ENCODE results near the gene WDR88. TPM values are rescaled to one million over a fixed set of nuclear protein-coding genes. Genes with fewer than 3 reads are reported as not detected.
"Not testable (repeated sequence)": the region's sequence is repeated elsewhere in the genome, so short reads cannot be mapped to it uniquely, and the experiment has no call there.

WDR88 gene
- total and polyA plus RNA-seq, 2 of the 8 experiments (the other 6 are each of a cell fraction or from before 2014, with no cell fraction given) = not detected

DNA sequence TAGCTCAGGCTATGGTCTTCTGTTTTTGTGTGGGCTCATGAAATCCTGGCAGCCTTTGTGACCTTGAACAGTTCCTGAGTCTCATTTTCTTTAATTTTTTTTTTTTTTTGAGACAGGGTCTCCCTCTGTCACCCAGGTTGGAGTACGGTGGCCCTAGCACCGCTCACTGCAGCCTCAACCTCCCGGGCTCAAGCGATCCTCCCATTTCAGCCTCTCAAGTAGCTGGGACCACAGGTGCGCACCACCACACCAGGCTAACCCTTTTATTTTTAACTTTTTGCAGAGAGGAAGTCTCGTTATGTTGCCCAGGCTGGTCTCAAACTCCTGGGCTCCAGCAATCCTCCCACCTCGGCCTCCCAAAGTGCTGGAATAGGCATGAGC, 77.9 kb downstream of the WDR88 start:
- not testable (repeated sequence) for H4K8ac ChIP-seq (ENCODE audit: extremely low read depth, insufficient read depth, low read length); H4K5ac ChIP-seq (ENCODE audit: insufficient read length, low read depth, low read length); H3K56ac ChIP-seq (replicated peaks; ENCODE audit: insufficient read length, low read depth, low read length); H2BK12ac ChIP-seq (ENCODE audit: low read depth, low read length); H3K18ac ChIP-seq (ENCODE audit: extremely low read depth, low read length); H4K91ac ChIP-seq (replicated peaks; ENCODE audit: insufficient read length, low read length); H3K14ac ChIP-seq (ENCODE audit: insufficient read length); H4K20me1 ChIP-seq (replicated peaks in 1 of 2; ENCODE audit: control insufficient read depth in 1 of 2, insufficient read depth in 2 of 2, low read length in 2 of 2); H3K79me2 ChIP-seq (ENCODE audit: control insufficient read depth in 1 of 2, insufficient read depth in 2 of 2, low read length in 2 of 2); DNase-seq (ENCODE audit: low read depth in 1 of 2, low spot score in 2 of 2); H3K23ac ChIP-seq (ENCODE audit: insufficient read length); H3K4me2 ChIP-seq (ENCODE audit: insufficient read depth in 1 of 2, low read depth in 2 of 2, low read length in 2 of 2); H2BK5ac ChIP-seq (ENCODE audit: low read depth, low read length); H3K4me3 ChIP-seq (ENCODE audit: extremely low read depth in 1 of 4, insufficient read depth in 2 of 4, low read depth in 3 of 4, low read length in 4 of 4); H3K79me1 ChIP-seq (ENCODE audit: low read depth, low read length); H3K23me2 ChIP-seq (ENCODE audit: low read depth, low read length); H2AK5ac ChIP-seq (ENCODE audit: low read depth, low read length); H2BK20ac ChIP-seq (ENCODE audit: low read length); H3K4ac ChIP-seq (replicated peaks; ENCODE audit: insufficient read length, low read depth, low read length); H3K4me1 ChIP-seq (replicated peaks in 1 of 4; ENCODE audit: control insufficient read depth in 3 of 4, insufficient read depth in 4 of 4, low read length in 3 of 4); H3K27me3 ChIP-seq (replicated peaks in 1 of 4; ENCODE audit: control insufficient read depth in 3 of 4, extremely low read depth in 1 of 4, insufficient read depth in 3 of 4, low read length in 3 of 4); H3K27ac ChIP-seq (ENCODE audit: low read depth, low read length); H2BK15ac ChIP-seq (ENCODE audit: low read length); H2BK120ac ChIP-seq (replicated peaks; ENCODE audit: low read depth, low read length); H2AFZ ChIP-seq (ENCODE audit: low read length); H3K9me3 ChIP-seq (ENCODE audit: insufficient read depth in 2 of 2, low read depth in 1 of 2, low read length in 1 of 2); FAIRE-seq; H3K9ac ChIP-seq (replicated peaks in 1 of 4; ENCODE audit: extremely low read depth in 1 of 4, low read depth in 3 of 4, low read length in 3 of 4)
- WGBS, 2 experiments (ENCODE audit: extremely low coverage in 1 of 2, insufficient coverage in 1 of 2, insufficient read length in 1 of 2, insufficient replicate concordance in 2 of 2, low coverage in 1 of 2, low lambda C conversion rate in 2 of 2, missing lambda C conversion rate in 1 of 2) = 97% methylated on average over 7 of the region's 7 CpGs; no CpG with 5 or more reads in 1 of the 2 experiments
- H3K36me3 ChIP-seq (ENCODE audit: control insufficient read depth in 2 of 4, insufficient read depth in 4 of 4, low read length in 3 of 4) = peaks cover 0 to 18% (median 0%) of the 10 kb centered on the region in 4 experiments; a peak in 1 of 8 replicates
- POLR2A ChIA-PET (ENCODE audit: partially characterized antibody) = interaction anchor here (1.7 to 2.7 kb wide), 3 partner anchors 10 to 15 kb away, joined by 4 to 7 read pairs (median 6); no protein-coding TSS in a partner anchor
- CTCF ChIA-PET (ENCODE audit: partially characterized antibody) = interaction anchor here (0.9 to 2.2 kb wide), 5 partner anchors 11 to 65 kb away, joined by 3 to 11 read pairs (median 4); no protein-coding TSS in a partner anchor

Measured in H1 (cell line).